Activated B cell treated with CpG ODN at 0.5 μM for 24 hours (primary cell): Measurements from ENCODE around the gene RCAN3. TPM values are rescaled to one million over a fixed set of nuclear protein-coding genes. Genes with fewer than 3 reads are reported as not detected.
A peak's percentile ranks its signal among the peaks of the same experiment; 100 is the strongest.

Experiments
- ATAC-seq: fragments of 200-7000 bp; cut with Tn5 transposase; one replicate; pipeline ENCODE4 v1.10.0; 2021; ENCODE audit warnings: low read depth, mild to moderate bottlenecking, moderate library complexity
- CTCF ChIA-PET: fragments of 350-600 bp; sonication (Branson Sonifier 250); formaldehyde crosslinking; loops from one replicate; lab custom pipeline; 2021; ENCODE audit warnings: antibody characterized with exemption; lab: Charles Lee
- POLR2A ChIA-PET: fragments of 350-600 bp; sonication (Branson Sonifier 250); formaldehyde crosslinking; loops from one replicate; lab custom pipeline; 2021; ENCODE audit warnings: antibody characterized with exemption; lab: Charles Lee
- DNase-seq: peaks from one replicate; pipeline ENCODE4 v3.0.0; 2022
- H3K27ac Mint-ChIP-seq: one replicate; pipeline ENCODE4 v1.8.0; 2020; ENCODE audit warnings: mixed read lengths
- H3K27me3 Mint-ChIP-seq: one replicate; pipeline ENCODE4 v1.8.0; 2021; ENCODE audit warnings: mixed read lengths
- H3K36me3 Mint-ChIP-seq: one replicate; pipeline ENCODE4 v1.8.0; 2021; ENCODE audit warnings: low read depth, mixed read lengths
- H3K4me1 Mint-ChIP-seq: one replicate; pipeline ENCODE4 v1.8.0; 2021; ENCODE audit warnings: mixed read lengths
- H3K4me3 Mint-ChIP-seq: one replicate; pipeline ENCODE4 v1.8.0; 2020; ENCODE audit warnings: mild to moderate bottlenecking, mixed read lengths
- H3K9me3 Mint-ChIP-seq: one replicate; pipeline ENCODE4 v1.8.0; 2020; ENCODE audit warnings: mixed read lengths
- intact Hi-C: fragments of 100-400 bp; cut with micrococcal nuclease; formaldehyde crosslinking; loops from one replicate; pipeline ENCODE4 v1.15.1; 2024
- total RNA-seq: library from RNA; stranded (reverse); gene quantifications from 2 replicates; pipeline ENCODE4 v1.2.3, GENCODE V29; 2022
- TF ChIP-seq, protein P1 (sequence below): fragments of 200-600 bp; IDR thresholded peaks from one replicate; pipeline ENCODE4 v1.8.0; 2022; ENCODE audit warnings: antibody characterized with exemption, mild to moderate bottlenecking

The RCAN3 gene
- 22.8 and 23.6 TPM in 2 replicates for total RNA-seq

GRCh38 chr1:24502709-24503058 lies at the start of gene RCAN3:
TSS of gene RCAN3 (plus strand) at chr1:24502836. CDS start at chr1:24514373, 11,537 bp downstream.
- ATAC-seq = peak; percentile 86
- Mint-ChIP-seq H3K27me3 (no peaks in the 10 kb centered on the region), H3K36me3 (peaks cover 9% of the 10 kb centered on the region), H3K27ac (peak within 1 kb of the TSS; percentile 97), H3K4me3 (peak within 1 kb of the TSS; percentile 91), H3K4me1 (peaks cover 52% of the 10 kb centered on the region), H3K9me3 (no peaks in the 10 kb centered on the region)
- intact Hi-C loops = loop anchor here (1.0 to 10.0 kb wide), 8 partner anchors 14 to 425 kb away; partner anchors contain the start of genes CLIC4, NIPAL3 and SRRM1
- ChIA-PET POLR2A (interaction anchor here (0.5 to 4.0 kb wide), 15 partner anchors 12 to 1465 kb away, joined by 3 to 42 read pairs (median 7); partner anchors contain the start of genes CLIC4, IFNLR1, NIPAL3 and SRRM1), CTCF (interaction anchor here (0.6 to 1.4 kb wide), 4 partner anchors 21 to 87 kb away, joined by 3 to 9 read pairs (median 5); partner anchors contain the start of gene NIPAL3)
- peak; percentile 89 for DNase-seq
- TF ChIP-seq, protein P1, sequence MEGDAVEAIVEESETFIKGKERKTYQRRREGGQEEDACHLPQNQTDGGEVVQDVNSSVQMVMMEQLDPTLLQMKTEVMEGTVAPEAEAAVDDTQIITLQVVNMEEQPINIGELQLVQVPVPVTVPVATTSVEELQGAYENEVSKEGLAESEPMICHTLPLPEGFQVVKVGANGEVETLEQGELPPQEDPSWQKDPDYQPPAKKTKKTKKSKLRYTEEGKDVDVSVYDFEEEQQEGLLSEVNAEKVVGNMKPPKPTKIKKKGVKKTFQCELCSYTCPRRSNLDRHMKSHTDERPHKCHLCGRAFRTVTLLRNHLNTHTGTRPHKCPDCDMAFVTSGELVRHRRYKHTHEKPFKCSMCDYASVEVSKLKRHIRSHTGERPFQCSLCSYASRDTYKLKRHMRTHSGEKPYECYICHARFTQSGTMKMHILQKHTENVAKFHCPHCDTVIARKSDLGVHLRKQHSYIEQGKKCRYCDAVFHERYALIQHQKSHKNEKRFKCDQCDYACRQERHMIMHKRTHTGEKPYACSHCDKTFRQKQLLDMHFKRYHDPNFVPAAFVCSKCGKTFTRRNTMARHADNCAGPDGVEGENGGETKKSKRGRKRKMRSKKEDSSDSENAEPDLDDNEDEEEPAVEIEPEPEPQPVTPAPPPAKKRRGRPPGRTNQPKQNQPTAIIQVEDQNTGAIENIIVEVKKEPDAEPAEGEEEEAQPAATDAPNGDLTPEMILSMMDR = no peak

GRCh38 chr1:24452922-24453485 lies 49.6 kb upstream of the RCAN3 start:
- intact Hi-C loops = no loop called here
- ChIA-PET CTCF (interaction anchor here (0.8 kb wide), 1 partner anchor 74 kb away, joined by 3 read pairs; no protein-coding TSS in a partner anchor), POLR2A (interaction anchor here (1.0 kb wide), 1 partner anchor 49 kb away, joined by 8 read pairs; no protein-coding TSS in a partner anchor)
- Mint-ChIP-seq H3K27ac (no peak overlapping the region), H3K4me1 (no peaks in the 10 kb centered on the region), H3K36me3 (peaks cover 88% of the 10 kb centered on the region), H3K4me3 (no peak overlapping the region), H3K9me3 (no peaks in the 10 kb centered on the region), H3K27me3 (no peaks in the 10 kb centered on the region)
- ATAC-seq = no peak
- DNase-seq = no peak
- TF ChIP-seq, protein P1 = no peak

DNA sequence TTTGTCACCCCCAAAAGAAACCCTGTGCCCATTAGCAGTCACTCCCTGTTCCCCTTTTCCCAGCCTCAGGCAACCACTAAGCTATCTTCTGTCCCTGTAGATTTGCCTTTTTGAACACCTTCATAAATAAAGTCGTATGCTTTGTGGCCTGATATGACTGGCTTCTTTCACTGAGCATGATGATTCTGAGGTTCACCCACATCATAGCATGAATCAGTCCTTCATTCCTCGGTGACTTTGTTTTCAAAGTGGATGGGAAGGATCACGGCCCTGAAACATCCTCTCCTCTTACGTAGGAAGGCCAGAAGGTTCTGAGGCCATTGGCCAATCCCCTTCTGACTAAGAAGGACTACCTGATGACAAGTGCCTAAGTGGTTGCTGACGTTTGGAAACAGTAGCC lies 48.0 kb upstream of the RCAN3 start:
- ATAC-seq (no peak), DNase-seq (no peak)
- intact Hi-C loops = no loop called here
- POLR2A ChIA-PET = no interaction called here
- no peaks in the 10 kb centered on the region for H3K27me3 Mint-ChIP-seq
- H3K4me1 Mint-ChIP-seq = no peaks in the 10 kb centered on the region
- CTCF ChIA-PET = interaction anchor here (1.4 to 1.6 kb wide), 2 partner anchors 12 to 132 kb away, joined by 3 to 5 read pairs; no protein-coding TSS in a partner anchor
- no peaks in the 10 kb centered on the region for H3K9me3 Mint-ChIP-seq
- peaks cover 90% of the 10 kb centered on the region for H3K36me3 Mint-ChIP-seq
- TF ChIP-seq, protein P1 = no peak
- no peak overlapping the region for H3K27ac Mint-ChIP-seq
- H3K4me3 Mint-ChIP-seq = no peak overlapping the region

DNA sequence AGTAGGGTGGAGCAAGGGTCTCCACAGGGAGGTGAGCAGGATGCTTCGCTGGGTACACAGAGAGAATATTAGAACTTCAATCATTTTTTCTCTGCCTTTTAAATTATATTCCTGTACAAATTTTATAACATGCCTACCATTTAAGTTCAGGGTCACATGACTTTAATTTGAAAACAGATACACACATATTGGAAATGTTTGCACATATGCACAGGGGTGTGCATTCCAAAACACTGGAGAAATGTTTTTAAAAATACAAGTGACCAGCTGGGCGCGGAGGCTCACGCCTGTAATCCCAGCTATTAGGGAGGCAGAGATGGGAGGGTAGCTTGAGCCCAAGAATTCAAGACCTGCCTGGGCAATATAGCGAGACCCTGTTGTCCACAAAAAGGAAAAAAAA lies 47.4 kb upstream of the RCAN3 start:
- Mint-ChIP-seq H3K27ac (no peak overlapping the region), H3K36me3 (peaks cover 90% of the 10 kb centered on the region), H3K9me3 (no peaks in the 10 kb centered on the region), H3K4me3 (no peak overlapping the region), H3K27me3 (no peaks in the 10 kb centered on the region), H3K4me1 (no peaks in the 10 kb centered on the region)
- DNase-seq (no peak), ATAC-seq (no peak)
- CTCF ChIA-PET = no interaction called here
- intact Hi-C loops = no loop called here
- TF ChIP-seq, protein P1 = no peak
- POLR2A ChIA-PET = no interaction called here

GRCh38 chr1:24457866-24458265 lies 44.8 kb upstream of the RCAN3 start:
- Mint-ChIP-seq H3K27me3 (no peaks in the 10 kb centered on the region), H3K36me3 (peaks cover 87% of the 10 kb centered on the region), H3K27ac (no peak overlapping the region), H3K9me3 (no peaks in the 10 kb centered on the region), H3K4me1 (no peaks in the 10 kb centered on the region), H3K4me3 (no peak overlapping the region)
- TF ChIP-seq, protein P1 = no peak
- ChIA-PET POLR2A (no interaction called here), CTCF (no interaction called here)
- intact Hi-C loops = no loop called here
- ATAC-seq (no peak), DNase-seq (no peak)
